ENCODE measurements around the gene ZC3H8.
A peak's percentile ranks its signal among the peaks of the same experiment; 100 is the strongest.
"Not testable (repeated sequence)": the region's sequence is repeated elsewhere in the genome, so short reads cannot be mapped to it uniquely, and the experiment has no call there.

Gene ZC3H8

GRCh38 chr2:112259509-112260294 is 4.9 kb upstream of the ZC3H8 start:
- peak in 53 of 56 donors; percentile 3 to 88 (median 57) for DNase-seq

GRCh38 chr2:112257575-112257974 is 2.7 kb upstream of the ZC3H8 start:
- DNase-seq: no peak

GRCh38 chr2:112256654-112257053 is 1.8 kb upstream of the ZC3H8 start:
- no peak for DNase-seq

- DNase-seq: no peak
Observed at GRCh38 chr2:112255875-112256274, 1.0 kb upstream of the ZC3H8 start.

GRCh38 chr2:112253261-112253815 is 1.5 kb downstream of the ZC3H8 start:
- no peak for DNase-seq

GRCh38 chr2:112251271-112251670 is 3.6 kb downstream of the ZC3H8 start:
- DNase-seq: no peak

GRCh38 chr2:112244854-112245253 is 10.0 kb downstream of the ZC3H8 start:
- no peak for DNase-seq

GRCh38 chr2:112243233-112243632 is 11.6 kb downstream of the ZC3H8 start:
- no peak for DNase-seq

GRCh38 chr2:112242384-112242783 is 12.5 kb downstream of the ZC3H8 start:
- DNase-seq: no peak

- DNase-seq: no peak
Observed at GRCh38 chr2:112239862-112240261, 15.0 kb downstream of the ZC3H8 start.

- no peak for DNase-seq
Observed at GRCh38 chr2:112230371-112230770, 24.5 kb downstream of the ZC3H8 start.

- DNase-seq: no peak
Observed at GRCh38 chr2:112229348-112229747, 25.5 kb downstream of the ZC3H8 start.

GRCh38 chr2:112220831-112221230 is 34.0 kb downstream of the ZC3H8 start:
- DNase-seq: no peak

- no peak for DNase-seq
Observed at GRCh38 chr2:112220186-112220585, 34.7 kb downstream of the ZC3H8 start.

- no peak for DNase-seq
Observed at GRCh38 chr2:112217854-112218253, 37.0 kb downstream of the ZC3H8 start.

- no peak for DNase-seq
Observed at GRCh38 chr2:112216167-112216566, 38.7 kb downstream of the ZC3H8 start.

GRCh38 chr2:112207905-112208304 is 46.9 kb downstream of the ZC3H8 start:
- not testable (repeated sequence) for DNase-seq

- no peak for DNase-seq
Observed at GRCh38 chr2:112204411-112204810, 50.4 kb downstream of the ZC3H8 start.

- DNase-seq: no peak
Observed at GRCh38 chr2:112201696-112202430, 53.0 kb downstream of the ZC3H8 start.

GRCh38 chr2:112199188-112199587 is 55.7 kb downstream of the ZC3H8 start:
- no peak for DNase-seq

- DNase-seq: no peak
Observed at GRCh38 chr2:112198780-112199179, 56.1 kb downstream of the ZC3H8 start.

GRCh38 chr2:112197868-112198267 is 57.0 kb downstream of the ZC3H8 start:
- DNase-seq: no peak

GRCh38 chr2:112195950-112196349 is 58.9 kb downstream of the ZC3H8 start:
- no peak for DNase-seq

All from nucleus accumbens (tissue), 56 donors.